Colonic mucosa (tissue), 4 donors: ENCODE results near the gene TIMM22. TPM values are rescaled to one million over a fixed set of nuclear protein-coding genes. Genes with fewer than 3 reads are reported as not detected.
"Not testable (repeated sequence)": the region's sequence is repeated elsewhere in the genome, so short reads cannot be mapped to it uniquely, and the experiment has no call there.

Experiments
- DNase-seq: peaks from one replicate; pipeline ENCODE4 v3.0.0-alpha.2; 2020
- H3K27ac ChIP-seq: fragments of 200-600 bp; one replicate; pipeline ENCODE4 v1.8.0; 2021
- H3K27me3 ChIP-seq: fragments of 200-600 bp; one replicate; pipeline ENCODE4 v1.8.0; 2021
- H3K36me3 ChIP-seq: fragments of 200-600 bp; one replicate; pipeline ENCODE4 v1.8.0; 2021
- H3K4me1 ChIP-seq: fragments of 200-600 bp; one replicate; pipeline ENCODE4 v1.8.0; 2021; ENCODE audit warnings: mild to moderate bottlenecking
- H3K4me3 ChIP-seq: fragments of 200-600 bp; one replicate; pipeline ENCODE4 v1.8.0; 2021
- H3K9ac ChIP-seq, 2 donors: one replicate each; pipeline ENCODE4 v1.7.0; 2013; ENCODE audit warnings: control low read depth in 2 of 2, low read depth in 2 of 2, low read length in 2 of 2
- H3K9me3 ChIP-seq: fragments of 200-600 bp; one replicate; pipeline ENCODE4 v1.8.0; 2021
- CTCF ChIP-seq: fragments of 200-600 bp; IDR thresholded peaks from one replicate; pipeline ENCODE4 v1.8.0; 2022; ENCODE audit warnings: antibody characterized with exemption, mild to moderate bottlenecking
- intact Hi-C: fragments of 100-400 bp; cut with DNase I; formaldehyde crosslinking; loops from one replicate; pipeline ENCODE4 v1.14.1; 2022
- total RNA-seq, 2 donors: library from RNA; stranded (reverse); fragmentation: NEBNext Ultra II Directional in 1 of 2; extraction: Animal tissue kit (Norgen Biotek cat#: 25700) in 1 of 2; gene quantifications; one replicate each; pipeline ENCODE4 v1.2.1, GENCODE V29; 2021
- donor health status: healthy.
- donor health status: DM: no; HTN: no; CAD: no.
- donor health status: DM: no; HTN: no; CAD: no.

Gene TIMM22
- total RNA-seq, 2 donors from 2014 or later: 8.3 to 12.8 TPM

- H3K27ac ChIP-seq: no peak overlapping the region
- no peak for TF ChIP-seq CTCF
- intact Hi-C loops: no loop called here
- no peak for DNase-seq
- H3K4me1 ChIP-seq: no peaks in the 10 kb centered on the region
- no peak overlapping the region for H3K4me3 ChIP-seq
- no peaks in the 10 kb centered on the region for H3K36me3 ChIP-seq
- H3K9me3 ChIP-seq: no peaks in the 10 kb centered on the region
- H3K27me3 ChIP-seq: no peaks in the 10 kb centered on the region
- H3K9ac ChIP-seq: no peak overlapping the region
These were observed 27.9 kb upstream of the TIMM22 start for GRCh38 chr17:968812-969730.

GRCh38 chr17:969811-970355 is 27.0 kb upstream of the TIMM22 start:
- no peaks in the 10 kb centered on the region for H3K9me3 ChIP-seq
- no peak overlapping the region for H3K9ac ChIP-seq
- TF ChIP-seq CTCF: no peak
- no peak overlapping the region for H3K27ac ChIP-seq
- H3K4me1 ChIP-seq: no peaks in the 10 kb centered on the region
- no peaks in the 10 kb centered on the region for H3K27me3 ChIP-seq
- H3K4me3 ChIP-seq: no peak overlapping the region
- intact Hi-C loops: loop anchor here (10.0 kb wide), 1 partner anchor 95 kb away; no protein-coding TSS in a partner anchor
- DNase-seq: no peak
- no peaks in the 10 kb centered on the region for H3K36me3 ChIP-seq

GRCh38 chr17:970364-970763 is 26.6 kb upstream of the TIMM22 start:
- Histone ChIP-seq H3K9ac (no peak overlapping the region), H3K27ac (no peak overlapping the region), H3K36me3 (no peaks in the 10 kb centered on the region), H3K27me3 (no peaks in the 10 kb centered on the region), H3K4me3 (no peak overlapping the region), H3K9me3 (no peaks in the 10 kb centered on the region), H3K4me1 (no peaks in the 10 kb centered on the region)
- no peak for DNase-seq
- intact Hi-C loops: loop anchor here (10.0 kb wide), 1 partner anchor 96 kb away; no protein-coding TSS in a partner anchor
- no peak for TF ChIP-seq CTCF

- not testable (repeated sequence) for H3K4me3 ChIP-seq, DNase-seq, H3K4me1 ChIP-seq, H3K36me3 ChIP-seq, H3K27ac ChIP-seq, H3K9ac ChIP-seq, H3K9me3 ChIP-seq, H3K27me3 ChIP-seq
- intact Hi-C loops: loop anchor here (10.0 kb wide), 1 partner anchor 97 kb away; no protein-coding TSS in a partner anchor
These were observed 25.1 kb upstream of the TIMM22 start for GRCh38 chr17:971861-972260.

GRCh38 chr17:973053-973452 is 23.9 kb upstream of the TIMM22 start:
- Histone ChIP-seq H3K27me3 (peaks cover 10% of the 10 kb centered on the region), H3K36me3 (no peaks in the 10 kb centered on the region), H3K4me1 (no peaks in the 10 kb centered on the region), H3K9me3 (no peaks in the 10 kb centered on the region), H3K9ac (no peak overlapping the region), H3K27ac (no peak overlapping the region), H3K4me3 (no peak overlapping the region)
- no peak for DNase-seq
- intact Hi-C loops: loop anchor here (10.0 kb wide), 1 partner anchor 98 kb away; no protein-coding TSS in a partner anchor
- no peak for TF ChIP-seq CTCF

- not testable (repeated sequence) for H3K9me3 ChIP-seq, H3K4me1 ChIP-seq, H3K36me3 ChIP-seq, H3K4me3 ChIP-seq, H3K27ac ChIP-seq, DNase-seq, H3K9ac ChIP-seq
- intact Hi-C loops: loop anchor here (10.0 kb wide), 1 partner anchor 100 kb away; no protein-coding TSS in a partner anchor
- peaks cover 18% of the 10 kb centered on the region for H3K27me3 ChIP-seq
These were observed 22.2 kb upstream of the TIMM22 start for GRCh38 chr17:974778-975177.
